22Rv1 (cell line): Measurements from ENCODE around the gene SIPA1L3.

Experiments used
- CTCF ChIP-seq: fragments of 450-650 bp; IDR thresholded peaks from 2 replicates; pipeline ENCODE4 v1.5.1; 2017; ENCODE audit warnings: mild to moderate bottlenecking
- ZFX ChIP-seq: fragments of 450-650 bp; IDR thresholded peaks from 2 replicates; pipeline ENCODE4 v1.6.1; 2017; ENCODE audit warnings: antibody characterized with exemption, borderline replicate concordance

- TF ChIP-seq CTCF, result no peak
- no peak for TF ChIP-seq ZFX
Measured at GRCh38 chr19:37991176-37991835, 84.3 kb downstream of the SIPA1L3 start.
